Adrenal gland (tissue), 5 donors: ENCODE data around the gene THBS3.

Experiments
- POLR2A ChIP-seq, 2 donors: fragments of 450-650 bp; IDR thresholded peaks; one replicate each; pipeline ENCODE4 v1.6.1; 2017; ENCODE audit warnings: antibody characterized with exemption in 2 of 2, mild to moderate bottlenecking in 2 of 2, moderate library complexity in 1 of 2
- TF ChIP-seq, protein P1 (sequence below), 6 experiments: fragments of 450-650 bp in 4 of 6; fragments of 200-600 bp in 2 of 6; sonication (generic) in 1 of 6; IDR thresholded peaks; 1 replicate in 5 of 6; 2 replicates in 1 of 6; pipeline versions ENCODE4 v1.5.1 to v1.8.0; 2016 to 2021; ENCODE audit warnings: antibody characterized with exemption in 6 of 6, mild to moderate bottlenecking in 2 of 6, moderate library complexity in 1 of 6
- donor health status: DM: no; HTN: no; CAD: no.

GRCh38 chr1:155177192-155177917, 30.3 kb downstream of the THBS3 start:
- TF ChIP-seq, protein P1, sequence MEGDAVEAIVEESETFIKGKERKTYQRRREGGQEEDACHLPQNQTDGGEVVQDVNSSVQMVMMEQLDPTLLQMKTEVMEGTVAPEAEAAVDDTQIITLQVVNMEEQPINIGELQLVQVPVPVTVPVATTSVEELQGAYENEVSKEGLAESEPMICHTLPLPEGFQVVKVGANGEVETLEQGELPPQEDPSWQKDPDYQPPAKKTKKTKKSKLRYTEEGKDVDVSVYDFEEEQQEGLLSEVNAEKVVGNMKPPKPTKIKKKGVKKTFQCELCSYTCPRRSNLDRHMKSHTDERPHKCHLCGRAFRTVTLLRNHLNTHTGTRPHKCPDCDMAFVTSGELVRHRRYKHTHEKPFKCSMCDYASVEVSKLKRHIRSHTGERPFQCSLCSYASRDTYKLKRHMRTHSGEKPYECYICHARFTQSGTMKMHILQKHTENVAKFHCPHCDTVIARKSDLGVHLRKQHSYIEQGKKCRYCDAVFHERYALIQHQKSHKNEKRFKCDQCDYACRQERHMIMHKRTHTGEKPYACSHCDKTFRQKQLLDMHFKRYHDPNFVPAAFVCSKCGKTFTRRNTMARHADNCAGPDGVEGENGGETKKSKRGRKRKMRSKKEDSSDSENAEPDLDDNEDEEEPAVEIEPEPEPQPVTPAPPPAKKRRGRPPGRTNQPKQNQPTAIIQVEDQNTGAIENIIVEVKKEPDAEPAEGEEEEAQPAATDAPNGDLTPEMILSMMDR (IDR thresholded peaks at IDR 0.05): no peak
- TF ChIP-seq POLR2A (IDR thresholded peaks at IDR 0.05): no peak
